ENCODE data around the gene NPPB. TPM values are rescaled to one million over a fixed set of nuclear protein-coding genes. Genes with fewer than 3 reads are reported as not detected.

The NPPB gene
- total and polyA plus RNA-seq, 9 of the 15 experiments (the other 6 are each of a cell fraction or from before 2014, with no cell fraction given), result not detected

DNA sequence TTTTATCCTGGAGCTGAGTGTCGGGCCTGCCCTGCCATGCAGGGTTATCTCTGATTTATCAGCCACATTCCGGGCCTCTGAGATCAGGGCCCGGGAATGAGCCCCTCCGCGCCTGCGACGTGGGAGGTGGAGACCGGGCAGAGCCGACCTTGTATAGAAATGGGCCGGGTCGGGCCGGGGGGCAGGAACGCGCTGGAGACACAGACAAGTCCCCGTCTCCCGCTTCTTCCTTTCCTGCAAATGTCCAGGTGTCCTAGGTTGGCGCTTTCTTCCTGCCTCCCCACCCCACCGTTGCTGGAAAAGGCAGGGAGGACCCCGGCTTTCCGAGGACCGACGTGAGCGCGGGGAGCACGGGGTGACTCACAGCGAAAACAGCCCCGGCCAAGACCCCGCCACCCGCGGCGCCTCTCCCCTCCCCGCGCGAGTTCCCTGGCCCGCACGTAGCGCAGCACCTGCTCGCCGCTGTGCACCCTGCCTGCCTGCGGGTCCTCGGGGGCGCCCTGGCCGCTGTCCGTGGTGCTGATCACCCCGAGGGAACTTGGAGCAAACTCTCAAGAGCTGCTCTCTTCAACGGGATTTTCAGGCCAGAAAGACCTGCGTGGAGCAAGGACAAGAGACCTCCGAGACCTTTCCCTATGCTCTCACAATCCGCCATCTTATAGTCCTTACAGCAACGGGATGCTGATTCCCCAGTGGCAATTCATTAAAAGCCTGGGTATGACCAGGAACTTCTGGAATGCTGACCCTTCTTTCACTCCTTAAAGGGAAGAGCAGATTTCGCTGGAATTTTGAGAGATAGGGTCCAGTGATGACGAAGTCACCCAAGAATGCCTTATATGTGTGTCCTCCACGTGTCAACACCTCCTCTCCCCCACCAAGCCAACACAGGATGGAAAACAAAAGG, 475 bp upstream of the NPPB start (continued):
- TF ChIP-seq, protein P1, sequence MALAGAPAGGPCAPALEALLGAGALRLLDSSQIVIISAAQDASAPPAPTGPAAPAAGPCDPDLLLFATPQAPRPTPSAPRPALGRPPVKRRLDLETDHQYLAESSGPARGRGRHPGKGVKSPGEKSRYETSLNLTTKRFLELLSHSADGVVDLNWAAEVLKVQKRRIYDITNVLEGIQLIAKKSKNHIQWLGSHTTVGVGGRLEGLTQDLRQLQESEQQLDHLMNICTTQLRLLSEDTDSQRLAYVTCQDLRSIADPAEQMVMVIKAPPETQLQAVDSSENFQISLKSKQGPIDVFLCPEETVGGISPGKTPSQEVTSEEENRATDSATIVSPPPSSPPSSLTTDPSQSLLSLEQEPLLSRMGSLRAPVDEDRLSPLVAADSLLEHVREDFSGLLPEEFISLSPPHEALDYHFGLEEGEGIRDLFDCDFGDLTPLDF (CRISPR knock-in tag; IDR thresholded peaks at IDR 0.05), result peak; percentile 94
- no peak for TF ChIP-seq POLR2G (IDR thresholded peaks at IDR 0.05; ENCODE audit: low read depth, low read length)
- no peak for TF ChIP-seq SMARCB1 (IDR thresholded peaks at IDR 0.05; ENCODE audit: insufficient read length, low read depth)
- TF ChIP-seq, protein P2, sequence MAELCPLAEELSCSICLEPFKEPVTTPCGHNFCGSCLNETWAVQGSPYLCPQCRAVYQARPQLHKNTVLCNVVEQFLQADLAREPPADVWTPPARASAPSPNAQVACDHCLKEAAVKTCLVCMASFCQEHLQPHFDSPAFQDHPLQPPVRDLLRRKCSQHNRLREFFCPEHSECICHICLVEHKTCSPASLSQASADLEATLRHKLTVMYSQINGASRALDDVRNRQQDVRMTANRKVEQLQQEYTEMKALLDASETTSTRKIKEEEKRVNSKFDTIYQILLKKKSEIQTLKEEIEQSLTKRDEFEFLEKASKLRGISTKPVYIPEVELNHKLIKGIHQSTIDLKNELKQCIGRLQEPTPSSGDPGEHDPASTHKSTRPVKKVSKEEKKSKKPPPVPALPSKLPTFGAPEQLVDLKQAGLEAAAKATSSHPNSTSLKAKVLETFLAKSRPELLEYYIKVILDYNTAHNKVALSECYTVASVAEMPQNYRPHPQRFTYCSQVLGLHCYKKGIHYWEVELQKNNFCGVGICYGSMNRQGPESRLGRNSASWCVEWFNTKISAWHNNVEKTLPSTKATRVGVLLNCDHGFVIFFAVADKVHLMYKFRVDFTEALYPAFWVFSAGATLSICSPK (IDR thresholded peaks at IDR 0.05; ENCODE audit: borderline replicate concordance), result no peak
- peak in 1 of 2 experiments; percentile 77; a peak in 1 of 4 replicates for TF ChIP-seq FOXA3 (CRISPR knock-in tag; conservative IDR thresholded peaks at IDR 0.05 in 1 of 2, IDR thresholded peaks at IDR 0.05 in 1 of 2)
- no peak for TF ChIP-seq NEUROD1 (IDR thresholded peaks at IDR 0.05; ENCODE audit: borderline replicate concordance, low read depth, low read length, partially characterized antibody)
- TF ChIP-seq RFX1 (IDR thresholded peaks at IDR 0.05), result no peak
- TF ChIP-seq ZNF24 (IDR thresholded peaks at IDR 0.05), result no peak; the same call in 1 of the 2 replicates
- no peak for TF ChIP-seq RUNX1 (IDR thresholded peaks at IDR 0.05; ENCODE audit: low read depth)
- TF ChIP-seq CCAR2 (IDR thresholded peaks at IDR 0.05; ENCODE audit: low read depth, low read length), result no peak
- TF ChIP-seq, protein P3, sequence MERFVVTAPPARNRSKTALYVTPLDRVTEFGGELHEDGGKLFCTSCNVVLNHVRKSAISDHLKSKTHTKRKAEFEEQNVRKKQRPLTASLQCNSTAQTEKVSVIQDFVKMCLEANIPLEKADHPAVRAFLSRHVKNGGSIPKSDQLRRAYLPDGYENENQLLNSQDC (CRISPR knock-in tag; IDR thresholded peaks at IDR 0.05), result no peak
- no peak for TF ChIP-seq GABPA (tag; conservative IDR thresholded peaks at IDR 0.05; ENCODE audit: low read depth)
- TF ChIP-seq ZNF561 (CRISPR knock-in tag; conservative IDR thresholded peaks at IDR 0.05), result no peak
- TF ChIP-seq FOXM1 (IDR thresholded peaks at IDR 0.05; ENCODE audit: low read depth), result no peak
- peak; percentile 88; the same call in 1 of the 2 replicates for TF ChIP-seq FOXM1 (CRISPR knock-in tag; IDR thresholded peaks at IDR 0.05; ENCODE audit: low read depth)
- TF ChIP-seq HDAC3 (IDR thresholded peaks at IDR 0.05; ENCODE audit: borderline replicate concordance, partially characterized antibody), result no peak
- TF ChIP-seq, protein P4, sequence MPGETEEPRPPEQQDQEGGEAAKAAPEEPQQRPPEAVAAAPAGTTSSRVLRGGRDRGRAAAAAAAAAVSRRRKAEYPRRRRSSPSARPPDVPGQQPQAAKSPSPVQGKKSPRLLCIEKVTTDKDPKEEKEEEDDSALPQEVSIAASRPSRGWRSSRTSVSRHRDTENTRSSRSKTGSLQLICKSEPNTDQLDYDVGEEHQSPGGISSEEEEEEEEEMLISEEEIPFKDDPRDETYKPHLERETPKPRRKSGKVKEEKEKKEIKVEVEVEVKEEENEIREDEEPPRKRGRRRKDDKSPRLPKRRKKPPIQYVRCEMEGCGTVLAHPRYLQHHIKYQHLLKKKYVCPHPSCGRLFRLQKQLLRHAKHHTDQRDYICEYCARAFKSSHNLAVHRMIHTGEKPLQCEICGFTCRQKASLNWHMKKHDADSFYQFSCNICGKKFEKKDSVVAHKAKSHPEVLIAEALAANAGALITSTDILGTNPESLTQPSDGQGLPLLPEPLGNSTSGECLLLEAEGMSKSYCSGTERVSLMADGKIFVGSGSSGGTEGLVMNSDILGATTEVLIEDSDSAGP (CRISPR knock-in tag; IDR thresholded peaks at IDR 0.05), result no peak
- peak; percentile 97 for TF ChIP-seq PRMT5 (CRISPR knock-in tag; IDR thresholded peaks at IDR 0.05)
- TF ChIP-seq, protein P5, sequence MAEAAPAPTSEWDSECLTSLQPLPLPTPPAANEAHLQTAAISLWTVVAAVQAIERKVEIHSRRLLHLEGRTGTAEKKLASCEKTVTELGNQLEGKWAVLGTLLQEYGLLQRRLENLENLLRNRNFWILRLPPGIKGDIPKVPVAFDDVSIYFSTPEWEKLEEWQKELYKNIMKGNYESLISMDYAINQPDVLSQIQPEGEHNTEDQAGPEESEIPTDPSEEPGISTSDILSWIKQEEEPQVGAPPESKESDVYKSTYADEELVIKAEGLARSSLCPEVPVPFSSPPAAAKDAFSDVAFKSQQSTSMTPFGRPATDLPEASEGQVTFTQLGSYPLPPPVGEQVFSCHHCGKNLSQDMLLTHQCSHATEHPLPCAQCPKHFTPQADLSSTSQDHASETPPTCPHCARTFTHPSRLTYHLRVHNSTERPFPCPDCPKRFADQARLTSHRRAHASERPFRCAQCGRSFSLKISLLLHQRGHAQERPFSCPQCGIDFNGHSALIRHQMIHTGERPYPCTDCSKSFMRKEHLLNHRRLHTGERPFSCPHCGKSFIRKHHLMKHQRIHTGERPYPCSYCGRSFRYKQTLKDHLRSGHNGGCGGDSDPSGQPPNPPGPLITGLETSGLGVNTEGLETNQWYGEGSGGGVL (CRISPR knock-in tag; IDR thresholded peaks at IDR 0.05), result no peak
- no peak for TF ChIP-seq HDGF (IDR thresholded peaks at IDR 0.05)
- peak; percentile 97 for TF ChIP-seq FOXP1 (CRISPR knock-in tag; IDR thresholded peaks at IDR 0.05)

Measured in K562 (cell line).